ENCODE results near the gene SCLY.

SCLY gene, protein sequence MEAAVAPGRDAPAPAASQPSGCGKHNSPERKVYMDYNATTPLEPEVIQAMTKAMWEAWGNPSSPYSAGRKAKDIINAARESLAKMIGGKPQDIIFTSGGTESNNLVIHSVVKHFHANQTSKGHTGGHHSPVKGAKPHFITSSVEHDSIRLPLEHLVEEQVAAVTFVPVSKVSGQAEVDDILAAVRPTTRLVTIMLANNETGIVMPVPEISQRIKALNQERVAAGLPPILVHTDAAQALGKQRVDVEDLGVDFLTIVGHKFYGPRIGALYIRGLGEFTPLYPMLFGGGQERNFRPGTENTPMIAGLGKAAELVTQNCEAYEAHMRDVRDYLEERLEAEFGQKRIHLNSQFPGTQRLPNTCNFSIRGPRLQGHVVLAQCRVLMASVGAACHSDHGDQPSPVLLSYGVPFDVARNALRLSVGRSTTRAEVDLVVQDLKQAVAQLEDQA

DNA sequence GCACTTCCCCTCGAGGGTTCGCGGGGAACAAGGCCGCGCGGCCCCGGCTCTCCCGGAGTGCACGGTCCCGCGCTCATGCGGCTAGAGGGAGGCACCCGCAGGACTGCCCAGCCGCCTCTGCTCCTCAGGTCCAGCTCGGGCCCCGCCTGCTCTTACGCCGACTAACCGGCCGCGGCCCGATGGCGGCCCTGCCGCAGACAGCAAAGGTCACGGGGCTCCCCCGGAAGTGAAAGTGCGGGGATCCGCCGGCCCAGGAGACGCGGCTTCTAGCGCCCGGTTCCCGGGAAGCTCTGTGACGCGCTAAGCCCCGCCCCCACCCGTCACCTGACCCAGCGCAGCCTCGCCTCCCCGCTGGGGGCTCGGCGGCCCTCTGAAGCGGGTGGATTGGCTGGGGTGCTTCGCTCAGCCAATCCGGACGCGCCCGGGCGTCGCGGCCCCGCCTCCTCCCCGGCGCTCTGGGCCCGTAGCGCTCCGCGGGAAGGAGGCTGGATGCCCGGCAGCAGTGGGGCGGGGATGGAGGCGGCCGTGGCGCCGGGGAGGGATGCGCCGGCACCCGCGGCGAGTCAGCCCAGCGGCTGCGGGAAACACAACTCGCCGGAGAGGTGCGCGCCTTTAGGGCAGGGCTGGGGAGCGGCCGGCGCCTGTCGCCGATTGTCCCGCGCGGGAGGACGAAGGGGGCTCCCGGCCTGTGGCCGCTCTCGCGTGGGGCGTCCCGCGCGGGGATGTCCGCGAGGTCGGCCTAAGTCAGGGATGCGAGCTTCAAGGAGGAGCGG is at the start of gene SCLY:
Gene SCLY (plus strand): TSS at position 460 of the 773 bp plus-strand sequence. CDS start 54 bp downstream, at position 514.
- ATAC-seq (peak; percentile 99), DNase-seq (ENCODE audit: low spot score in 2 of 2) (peak; percentile 81 to 95)
- H3K4me1 Mint-ChIP-seq = peaks cover 44% of the 10 kb centered on the region
- H3K9me3 Mint-ChIP-seq = peaks cover 2% of the 10 kb centered on the region
- H3K36me3 Mint-ChIP-seq = peaks cover 37% of the 10 kb centered on the region
- H3K27ac Mint-ChIP-seq = peak within 1 kb of the TSS; percentile 97
- H3K4me3 Mint-ChIP-seq = peak within 1 kb of the TSS; percentile 98

DNA sequence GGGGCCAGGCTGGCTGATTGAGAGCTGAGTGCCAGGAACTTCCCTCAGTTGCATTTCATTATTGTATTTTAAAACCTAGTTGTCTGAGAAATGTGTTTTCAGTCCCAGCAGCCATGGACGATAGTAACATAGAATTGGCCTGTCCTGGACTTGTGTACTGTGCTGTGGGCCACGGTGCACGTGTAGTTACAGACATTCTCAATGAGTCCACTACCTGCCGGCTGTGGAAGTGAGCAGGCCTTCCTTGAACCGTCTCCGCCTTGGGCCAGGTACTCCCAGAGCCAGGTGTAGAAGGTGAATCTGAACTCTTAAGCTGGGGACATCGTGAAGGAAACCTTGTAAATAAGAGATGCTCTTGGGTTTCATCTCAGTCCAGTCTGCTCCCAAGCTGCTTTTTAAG is 47.0 kb upstream of the SCLY start:
- no peak overlapping the region for H3K4me3 Mint-ChIP-seq
- H3K36me3 Mint-ChIP-seq = peaks cover 54% of the 10 kb centered on the region
- no peak for ATAC-seq
- peak overlapping the region; percentile 23 for H3K27ac Mint-ChIP-seq
- DNase-seq (ENCODE audit: low spot score in 2 of 2) = no peak
- H3K9me3 Mint-ChIP-seq = no peaks in the 10 kb centered on the region
- H3K4me1 Mint-ChIP-seq = peaks cover 35% of the 10 kb centered on the region

DNA sequence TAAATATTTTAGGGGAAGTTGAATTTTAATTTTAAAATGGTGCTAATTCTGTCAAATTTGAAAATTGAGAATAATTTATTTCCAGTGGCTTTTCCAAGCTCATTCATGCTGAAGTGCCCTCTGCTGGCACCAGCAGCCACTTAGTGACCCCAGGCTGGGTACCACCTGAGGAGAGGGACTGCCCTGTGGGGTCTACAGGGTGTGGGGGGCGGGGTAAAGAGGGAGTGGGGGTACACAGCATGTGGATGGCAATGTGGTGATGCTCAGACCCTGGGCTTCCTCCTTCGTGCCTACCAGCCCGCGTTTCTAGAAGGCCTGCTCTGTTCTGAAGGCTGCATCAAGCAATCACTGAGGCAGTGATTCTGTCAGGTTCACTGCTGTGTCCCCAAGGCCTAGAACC is 45.1 kb upstream of the SCLY start:
- peaks cover 67% of the 10 kb centered on the region for H3K36me3 Mint-ChIP-seq
- ATAC-seq = no peak
- no peaks in the 10 kb centered on the region for H3K9me3 Mint-ChIP-seq
- H3K27ac Mint-ChIP-seq = peak overlapping the region; percentile 37
- peaks cover 19% of the 10 kb centered on the region for H3K4me1 Mint-ChIP-seq
- no peak overlapping the region for H3K4me3 Mint-ChIP-seq
- DNase-seq (ENCODE audit: low spot score in 2 of 2) = no peak

DNA sequence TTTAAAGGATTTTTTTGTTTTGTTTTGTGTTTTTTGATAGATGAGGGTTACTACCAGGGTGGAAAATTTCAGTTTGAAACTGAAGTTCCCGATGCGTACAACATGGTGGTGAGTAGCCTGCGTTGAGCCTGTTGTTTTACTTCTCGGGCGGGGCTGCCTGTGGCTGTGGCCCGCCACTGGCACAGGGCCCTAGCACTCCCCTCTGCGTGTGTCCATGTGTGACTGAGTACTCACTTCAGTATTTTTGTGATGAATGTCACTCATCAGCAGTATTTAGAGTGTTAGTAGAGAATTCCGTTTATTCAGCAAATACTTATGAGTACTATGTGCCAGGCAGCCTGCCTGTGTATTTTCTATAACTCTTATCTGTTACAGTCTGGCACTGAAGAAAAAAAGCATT is 44.3 kb upstream of the SCLY start:
- ATAC-seq (peak; percentile 34), DNase-seq (ENCODE audit: low spot score in 2 of 2) (no peak)
- Mint-ChIP-seq H3K36me3 (peaks cover 75% of the 10 kb centered on the region), H3K4me1 (peaks cover 11% of the 10 kb centered on the region), H3K27ac (peak overlapping the region; percentile 37), H3K4me3 (no peak overlapping the region), H3K9me3 (no peaks in the 10 kb centered on the region)

DNA sequence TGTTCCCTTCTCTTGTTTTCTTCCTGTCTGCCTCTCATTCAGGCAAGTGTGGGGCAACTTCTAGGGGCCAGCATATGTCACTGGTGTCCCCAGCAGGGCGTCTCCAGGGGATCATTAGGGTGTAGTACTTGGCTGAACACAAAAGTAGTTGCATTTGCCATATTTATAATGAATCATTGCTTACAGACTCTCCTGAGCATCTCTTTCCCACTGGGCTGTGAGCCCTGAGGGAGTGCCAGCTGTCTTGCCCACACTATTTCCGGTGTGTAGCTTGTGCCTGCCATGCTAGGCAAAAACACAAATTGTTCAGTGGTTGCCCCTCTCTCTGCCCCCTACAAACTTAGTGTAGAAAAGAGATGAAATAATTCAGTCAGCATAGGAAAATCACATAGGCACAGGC is 40.8 kb upstream of the SCLY start:
- DNase-seq (ENCODE audit: low spot score in 2 of 2) = no peak
- peaks cover 17% of the 10 kb centered on the region for H3K4me1 Mint-ChIP-seq
- no peak for ATAC-seq
- no peaks in the 10 kb centered on the region for H3K9me3 Mint-ChIP-seq
- no peak overlapping the region for H3K4me3 Mint-ChIP-seq
- H3K27ac Mint-ChIP-seq = peak overlapping the region; percentile 29
- H3K36me3 Mint-ChIP-seq = peaks cover 70% of the 10 kb centered on the region

DNA sequence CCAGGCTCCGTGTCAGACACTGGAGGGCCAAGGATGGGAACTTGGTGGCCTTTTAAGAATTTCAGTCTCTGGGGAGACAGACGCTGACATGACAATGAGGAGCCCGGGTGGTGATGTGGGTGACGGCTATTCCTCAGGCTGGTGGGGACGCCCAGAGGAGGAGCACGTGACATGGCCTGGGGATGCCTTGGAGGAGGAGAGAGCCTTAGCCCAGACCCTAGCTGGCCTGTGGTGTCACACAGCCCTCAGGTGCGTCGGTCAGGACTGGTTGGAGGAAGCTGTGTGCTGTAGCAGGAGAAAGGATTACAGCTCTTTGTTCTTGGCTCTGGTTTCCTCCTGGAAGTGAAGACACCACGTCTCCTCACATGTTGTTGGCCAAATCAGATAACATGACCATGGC is 40.0 kb upstream of the SCLY start:
- Mint-ChIP-seq H3K27ac (peak overlapping the region; percentile 79), H3K4me1 (peaks cover 26% of the 10 kb centered on the region), H3K36me3 (peaks cover 79% of the 10 kb centered on the region), H3K4me3 (no peak overlapping the region), H3K9me3 (no peaks in the 10 kb centered on the region)
- ATAC-seq (no peak), DNase-seq (ENCODE audit: low spot score in 2 of 2) (no peak)

DNA sequence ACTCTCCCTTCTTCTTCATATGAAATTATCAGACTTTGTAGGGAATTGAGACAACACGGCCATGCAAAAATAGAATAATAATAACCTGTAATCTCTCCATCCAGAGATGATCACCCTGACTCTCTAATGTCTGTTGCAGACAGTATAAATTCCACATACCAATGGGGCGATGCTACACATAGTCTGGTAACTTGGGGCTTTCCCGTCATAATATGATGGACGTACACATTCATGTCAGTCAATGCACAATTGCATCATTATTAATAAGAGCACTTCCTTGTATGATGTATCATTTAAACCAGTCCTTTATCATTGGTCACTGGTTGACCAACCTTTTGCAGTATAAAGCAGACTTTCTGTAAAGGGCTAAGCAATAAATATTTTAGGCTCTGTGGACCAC is 39.5 kb upstream of the SCLY start:
- Mint-ChIP-seq H3K4me1 (peaks cover 26% of the 10 kb centered on the region), H3K9me3 (no peaks in the 10 kb centered on the region), H3K27ac (no peak overlapping the region), H3K4me3 (no peak overlapping the region), H3K36me3 (peaks cover 82% of the 10 kb centered on the region)
- DNase-seq (ENCODE audit: low spot score in 2 of 2) (no peak), ATAC-seq (no peak)

DNA sequence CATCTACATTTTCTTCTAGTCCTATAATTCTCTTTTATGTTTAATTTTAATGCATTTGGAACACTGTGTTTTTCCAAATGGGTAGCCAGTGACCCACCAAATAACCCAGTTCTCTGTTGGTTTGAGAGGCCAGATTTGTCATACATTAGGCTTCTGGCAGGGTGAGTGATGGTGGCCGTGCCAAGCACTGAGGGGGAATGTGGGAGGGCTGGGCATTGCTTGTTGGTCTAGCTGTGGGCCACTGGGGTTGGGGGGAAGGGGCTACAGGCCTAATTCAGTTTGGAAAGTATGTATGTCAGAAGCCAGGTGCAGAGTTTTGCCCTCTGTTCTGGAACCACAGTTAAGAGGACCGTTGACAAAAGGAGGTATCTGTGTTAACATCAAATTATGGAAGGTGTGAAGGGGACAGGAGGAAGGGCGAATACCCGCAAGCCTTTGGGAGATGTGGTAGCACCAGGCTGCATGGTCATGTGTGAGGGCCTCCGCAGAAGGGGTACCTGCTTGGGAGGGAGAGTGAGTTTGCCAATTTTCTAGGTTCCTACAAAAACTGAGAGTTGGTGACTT is 38.1 kb upstream of the SCLY start:
- Mint-ChIP-seq H3K4me3 (no peak overlapping the region), H3K4me1 (peaks cover 20% of the 10 kb centered on the region), H3K27ac (no peak overlapping the region), H3K9me3 (no peaks in the 10 kb centered on the region), H3K36me3 (peaks cover 82% of the 10 kb centered on the region)
- DNase-seq (ENCODE audit: low spot score in 2 of 2) (no peak), ATAC-seq (no peak)

DNA sequence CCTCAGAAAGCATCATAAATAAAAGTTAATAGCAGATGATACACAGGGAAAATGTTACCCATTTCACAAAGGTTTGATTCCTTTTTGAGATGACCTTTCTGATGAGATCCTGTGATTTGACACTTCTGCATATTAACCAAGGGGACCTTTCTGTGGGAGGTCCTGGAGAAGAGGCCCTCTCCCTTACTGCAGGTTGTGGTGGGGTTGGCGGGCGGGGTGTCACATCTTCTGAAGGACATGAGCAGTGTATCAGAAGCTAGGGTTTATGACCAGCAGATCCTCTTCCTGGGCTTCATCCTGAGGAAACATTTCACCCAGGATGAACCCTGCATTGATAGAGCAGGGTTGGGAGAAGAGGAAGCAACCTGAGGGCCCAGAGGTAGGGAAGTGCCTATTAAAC is 37.2 kb upstream of the SCLY start:
- no peak overlapping the region for H3K27ac Mint-ChIP-seq
- H3K4me3 Mint-ChIP-seq = no peak overlapping the region
- peaks cover 81% of the 10 kb centered on the region for H3K36me3 Mint-ChIP-seq
- no peak for ATAC-seq
- no peak for DNase-seq (ENCODE audit: low spot score in 2 of 2)
- H3K9me3 Mint-ChIP-seq = no peaks in the 10 kb centered on the region
- H3K4me1 Mint-ChIP-seq = peaks cover 20% of the 10 kb centered on the region

DNA sequence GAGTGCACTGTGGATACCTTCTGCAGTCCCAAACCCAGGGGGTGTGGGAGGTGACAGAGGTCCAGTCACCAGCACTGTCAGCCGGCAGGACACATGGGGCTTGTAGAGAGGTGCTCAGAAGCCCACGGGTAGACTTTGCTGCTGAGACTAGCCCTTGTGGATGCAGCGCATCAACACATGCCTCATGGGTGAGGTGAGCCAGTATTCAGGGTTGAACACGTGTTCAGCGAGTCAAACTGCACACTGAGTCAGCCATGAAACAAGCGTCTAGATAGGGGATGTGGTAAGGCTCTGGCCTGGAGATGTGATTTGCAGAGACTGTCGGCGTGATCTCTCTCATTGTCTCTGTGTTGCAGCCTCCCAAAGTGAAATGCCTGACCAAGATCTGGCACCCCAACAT is 35.8 kb upstream of the SCLY start:
- Mint-ChIP-seq H3K4me1 (peaks cover 20% of the 10 kb centered on the region), H3K27ac (peak overlapping the region; percentile 74), H3K36me3 (peaks cover 81% of the 10 kb centered on the region), H3K9me3 (no peaks in the 10 kb centered on the region), H3K4me3 (peak overlapping the region; percentile 41)
- DNase-seq (ENCODE audit: low spot score in 2 of 2) (peak; percentile 26 to 53), ATAC-seq (peak; percentile 100)

DNA sequence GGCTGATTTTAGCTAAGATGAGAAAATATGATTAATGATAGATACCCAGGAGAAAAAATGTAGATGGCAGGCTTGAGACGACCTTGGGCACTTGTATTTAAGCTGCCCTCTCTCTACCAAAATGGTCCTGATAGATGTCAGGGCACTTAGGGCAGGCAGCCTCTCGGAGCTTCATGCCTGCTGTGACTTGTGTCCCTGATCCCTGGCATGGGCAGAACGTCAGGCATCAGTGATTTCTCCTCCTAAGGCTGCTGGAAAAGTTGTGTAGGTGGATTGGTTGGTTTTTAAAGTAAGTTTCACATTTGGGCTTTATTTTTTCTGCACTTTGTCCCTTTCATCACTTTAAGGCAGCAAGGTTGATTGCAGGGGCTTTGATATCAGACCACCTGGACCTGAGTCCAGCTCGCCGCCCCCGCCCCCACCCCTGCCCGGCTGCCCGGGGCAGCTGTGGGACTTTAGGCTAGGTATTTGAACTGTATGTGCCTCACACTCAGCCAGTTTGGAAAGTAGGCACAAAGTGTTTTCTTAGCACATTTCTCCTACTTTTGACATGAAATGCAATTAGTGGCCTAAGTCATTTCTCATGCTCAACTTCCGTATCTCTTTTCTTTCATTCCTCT is 35.0 kb upstream of the SCLY start:
- H3K27ac Mint-ChIP-seq = peak overlapping the region; percentile 74
- no peak for DNase-seq (ENCODE audit: low spot score in 2 of 2)

DNA sequence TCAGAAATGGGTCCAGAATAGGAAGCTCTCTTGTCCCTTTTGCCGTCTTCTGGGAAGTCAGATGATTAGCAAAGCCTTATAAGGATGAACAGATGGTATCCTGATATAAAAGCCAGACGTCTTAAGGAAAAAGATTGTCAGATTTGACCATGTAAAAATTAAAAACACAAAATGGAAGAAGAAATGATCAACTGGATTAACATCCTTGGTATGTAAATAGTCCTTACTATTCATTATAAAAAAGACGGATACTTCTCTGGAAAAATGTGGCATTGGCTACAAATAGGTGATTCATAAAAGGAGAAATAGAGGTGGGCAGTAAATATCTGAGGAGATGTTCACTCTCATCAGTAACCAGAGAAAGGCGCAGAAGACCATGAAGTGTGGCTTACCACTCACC is 33.7 kb upstream of the SCLY start:
- no peak overlapping the region for H3K27ac Mint-ChIP-seq
- H3K36me3 Mint-ChIP-seq = peaks cover 81% of the 10 kb centered on the region
- peaks cover 20% of the 10 kb centered on the region for H3K4me1 Mint-ChIP-seq
- peak overlapping the region; percentile 5 for H3K4me3 Mint-ChIP-seq
- DNase-seq (ENCODE audit: low spot score in 2 of 2) = no peak
- H3K9me3 Mint-ChIP-seq = no peaks in the 10 kb centered on the region
- ATAC-seq = no peak

More for the DNA sequence above, 35.0 kb upstream of the SCLY start:
- H3K9me3 Mint-ChIP-seq = no peaks in the 10 kb centered on the region
- H3K36me3 Mint-ChIP-seq = peaks cover 81% of the 10 kb centered on the region
- no peak for ATAC-seq
- H3K4me1 Mint-ChIP-seq = peaks cover 20% of the 10 kb centered on the region
- H3K4me3 Mint-ChIP-seq = peak overlapping the region; percentile 41

DNA sequence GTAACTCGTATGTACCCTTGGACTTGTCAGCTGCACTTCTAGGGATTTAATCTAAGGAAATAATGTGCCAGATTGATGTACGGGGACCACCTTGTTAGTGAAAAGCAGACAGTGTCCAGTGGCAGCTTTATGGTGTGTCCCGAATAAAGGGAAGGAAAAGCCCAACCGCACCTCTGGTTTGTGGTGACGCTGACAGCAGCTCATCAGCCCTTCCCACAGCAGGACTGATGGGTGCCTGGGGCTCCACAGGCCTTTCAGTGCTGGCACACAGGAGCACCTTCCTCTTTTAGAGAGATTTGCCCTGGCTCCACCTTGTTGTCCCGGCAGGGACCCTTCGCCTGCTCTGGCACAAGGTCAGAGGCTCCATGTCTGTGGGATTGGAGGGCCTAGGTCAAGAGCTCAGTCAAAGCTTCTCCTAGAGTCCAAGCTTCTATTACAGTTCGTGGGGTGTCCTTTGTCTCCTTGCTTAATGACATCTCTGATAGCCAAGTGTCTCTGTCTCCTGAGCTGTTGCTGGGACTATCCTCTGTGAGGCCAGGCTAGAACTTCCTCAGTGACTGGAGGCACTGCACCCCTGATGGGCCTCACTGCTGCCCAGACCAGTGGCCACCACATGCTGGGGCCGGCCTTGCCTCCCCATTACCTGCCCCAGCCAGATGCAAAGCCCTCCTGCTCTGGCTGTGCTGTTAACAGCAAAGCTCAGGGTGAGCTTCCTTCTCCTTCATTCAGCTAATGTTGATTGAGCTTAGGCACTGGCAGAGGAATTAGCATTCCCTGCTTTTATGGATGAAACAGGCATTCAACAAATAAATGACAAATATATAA is 33.0 kb upstream of the SCLY start:
- ATAC-seq (no peak), DNase-seq (ENCODE audit: low spot score in 2 of 2) (no peak)
- Mint-ChIP-seq H3K4me1 (peaks cover 20% of the 10 kb centered on the region), H3K9me3 (no peaks in the 10 kb centered on the region), H3K36me3 (peaks cover 81% of the 10 kb centered on the region), H3K4me3 (no peak overlapping the region), H3K27ac (peak overlapping the region; percentile 58)

DNA sequence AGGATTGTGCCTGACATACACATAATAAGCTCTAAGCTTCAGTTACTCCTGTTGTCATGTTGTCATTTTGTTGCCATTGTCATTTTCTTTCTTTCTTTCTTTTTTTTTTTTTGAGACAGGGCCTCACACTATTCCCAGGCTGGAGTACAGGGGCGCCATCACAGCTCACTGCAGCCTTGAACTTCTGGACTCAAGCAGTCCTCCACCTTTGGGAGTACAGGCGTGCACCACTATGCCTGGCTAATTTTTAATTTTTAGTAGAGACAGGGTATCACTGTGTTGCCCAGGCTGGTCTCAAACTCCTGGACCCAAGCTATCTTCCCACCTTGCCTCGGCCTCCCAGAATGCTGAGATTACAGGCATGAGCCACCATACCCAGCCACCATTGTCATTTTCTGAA is 30.9 kb upstream of the SCLY start:
- Mint-ChIP-seq H3K4me3 (no peak overlapping the region), H3K36me3 (peaks cover 99% of the 10 kb centered on the region), H3K27ac (peak overlapping the region; percentile 78), H3K4me1 (peaks cover 9% of the 10 kb centered on the region), H3K9me3 (no peaks in the 10 kb centered on the region)
- no peak for ATAC-seq
- no peak for DNase-seq (ENCODE audit: low spot score in 2 of 2)

All from stimulated activated effector memory CD8-positive, alpha-beta T cell treated with anti-CD3 and anti-CD28 coated beads, Interleukin-12 subunit alpha, Interleukin-12 subunit beta, amount 100 ng/mL, for 72 hours (primary cell).